HG03342 (cell line): ENCODE measurements around the gene PRR11.
"Not testable (repeated sequence)": the region's sequence is repeated elsewhere in the genome, so short reads cannot be mapped to it uniquely, and the experiment has no call there.

Experiments used
- ATAC-seq: cut with Tn5 transposase; IDR thresholded peaks from one replicate; pipeline ENCODE4 v1.9.1; 2021; ENCODE audit warnings: mild to moderate bottlenecking, moderate library complexity; ENCODE audit not compliant: unreplicated experiment

Gene PRR11

DNA sequence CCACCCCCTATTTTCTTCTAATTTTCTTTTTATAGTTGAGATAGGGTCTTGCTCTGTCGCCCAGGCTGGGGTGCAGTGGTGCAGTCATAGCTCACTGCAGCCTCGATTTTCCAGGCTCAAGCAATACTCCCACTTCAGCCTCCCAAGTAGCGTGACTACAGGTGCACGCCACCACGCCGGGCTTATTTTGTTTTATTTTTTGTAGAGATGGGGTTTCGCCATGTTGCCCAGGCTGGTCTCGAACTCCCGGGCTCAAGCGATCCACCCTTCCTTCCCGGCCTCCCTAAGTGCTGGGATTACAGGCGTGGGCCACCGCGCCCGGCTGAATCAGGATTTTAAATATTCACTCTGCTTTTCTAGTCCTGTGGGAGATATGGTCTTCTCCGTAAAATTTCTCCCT lies 63.8 kb downstream of the PRR11 start:
- no peak for ATAC-seq

DNA sequence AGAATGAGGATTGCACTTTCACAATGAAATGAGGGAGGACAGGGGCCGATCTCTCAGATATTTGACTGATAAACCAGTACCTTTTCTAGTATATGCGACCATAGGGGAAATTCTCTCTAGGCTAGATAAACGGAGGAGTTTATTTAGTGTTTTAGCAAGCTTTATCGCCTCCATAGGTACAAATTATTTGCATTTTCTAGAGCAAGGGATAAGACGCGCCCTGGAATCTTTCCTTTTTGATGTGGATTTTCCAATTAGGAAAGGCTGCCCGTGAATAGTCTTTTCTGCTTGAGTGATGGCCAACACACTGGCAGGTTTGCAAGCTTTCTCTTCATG lies 64.4 kb downstream of the PRR11 start:
- no peak for ATAC-seq

DNA sequence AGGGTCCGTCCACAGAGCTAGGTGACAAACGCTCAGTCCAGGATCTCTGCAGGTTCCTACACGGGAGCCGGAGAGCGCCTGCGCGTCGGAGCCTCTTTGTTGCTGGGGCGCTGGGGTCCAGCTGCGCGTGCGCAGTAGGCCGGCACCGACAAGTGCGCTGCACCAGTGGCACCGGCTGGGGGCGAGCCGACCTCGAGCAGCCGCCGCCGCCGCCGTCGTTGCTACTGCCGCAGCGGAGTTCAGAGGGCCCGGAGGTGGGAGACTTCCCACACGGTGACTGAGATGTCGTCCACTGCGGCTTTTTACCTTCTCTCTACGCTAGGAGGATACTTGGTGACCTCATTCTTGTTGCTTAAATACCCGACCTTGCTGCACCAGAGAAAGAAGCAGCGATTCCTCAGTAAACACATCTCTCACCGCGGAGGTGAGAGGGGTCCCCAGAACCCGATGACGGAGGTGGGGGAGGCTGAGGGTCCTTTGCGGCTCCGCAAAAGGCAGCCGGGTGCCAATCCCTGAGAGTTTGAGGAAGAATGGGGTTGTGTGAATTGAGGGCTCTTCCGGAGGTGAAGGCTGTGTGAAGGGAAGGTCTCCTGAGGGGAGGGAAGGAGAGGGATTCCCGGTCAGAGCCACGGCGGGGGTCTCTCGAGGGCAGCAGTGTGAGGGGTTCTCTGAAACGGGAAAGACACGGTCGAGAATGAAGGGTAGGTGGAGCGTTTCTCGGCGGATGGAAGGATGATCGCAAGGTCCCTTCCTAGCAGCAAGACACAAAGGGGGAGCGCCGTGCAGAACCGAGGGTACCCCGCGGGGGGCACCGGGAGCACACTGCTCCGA lies 65.0 kb downstream of the PRR11 start, which contains the start of gene GDPD1:
GDPD1 (plus strand) TSS at position 184 of the 831 bp plus-strand sequence; CDS start at position 283, 99 bp downstream.
- ATAC-seq, result peak; percentile 91

DNA sequence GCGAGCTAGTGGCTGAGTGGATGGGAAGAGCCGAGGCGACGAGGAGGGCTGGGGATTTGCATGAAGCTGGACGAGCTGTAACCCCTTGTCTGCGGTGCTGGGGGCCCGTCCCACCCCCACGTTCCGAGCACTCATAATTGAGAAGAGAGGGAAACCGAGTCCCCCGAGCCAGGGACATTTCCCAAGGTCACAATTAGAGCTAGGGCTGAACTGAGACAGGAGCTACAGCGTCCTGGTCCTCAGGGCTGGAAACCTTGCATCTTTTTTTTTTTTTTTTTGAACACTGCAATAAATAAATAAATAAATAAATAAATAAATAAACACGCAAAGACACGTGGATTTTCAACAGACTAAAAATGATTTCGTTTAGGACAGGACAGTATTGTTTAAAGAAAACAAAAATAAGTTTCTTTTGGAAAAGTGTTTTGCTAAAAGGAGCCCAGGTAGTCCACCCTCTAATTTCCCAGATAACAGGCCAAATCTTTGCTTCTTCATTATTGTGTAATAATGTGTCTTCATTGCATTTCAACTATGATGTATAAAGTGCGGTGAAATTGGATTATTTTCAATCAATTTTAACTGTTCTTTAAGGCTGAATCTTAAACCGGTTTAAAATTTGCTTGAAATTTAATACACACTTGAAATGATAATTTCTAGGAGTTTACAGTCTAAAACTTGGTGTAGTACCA lies 65.8 kb downstream of the PRR11 start:
- no peak for ATAC-seq

DNA sequence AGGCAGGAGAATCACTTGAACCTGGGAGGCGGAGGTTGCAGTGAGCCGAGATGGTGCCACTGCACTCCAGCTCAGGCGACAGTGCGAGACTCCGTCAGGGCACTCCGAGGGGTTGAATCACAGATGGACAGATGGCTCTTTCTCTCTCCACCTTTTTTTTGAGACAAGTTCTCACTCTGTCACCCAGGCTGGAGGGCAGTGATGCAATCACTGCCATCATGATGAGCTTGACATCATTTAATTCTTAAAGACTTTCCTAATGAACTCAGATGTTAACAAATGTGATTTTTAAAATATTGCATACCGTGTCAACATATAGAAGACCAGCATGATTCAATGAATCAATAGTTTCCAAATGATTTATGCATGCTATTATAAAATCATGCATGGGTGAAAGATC lies 68.3 kb downstream of the PRR11 start:
- no peak for ATAC-seq

DNA sequence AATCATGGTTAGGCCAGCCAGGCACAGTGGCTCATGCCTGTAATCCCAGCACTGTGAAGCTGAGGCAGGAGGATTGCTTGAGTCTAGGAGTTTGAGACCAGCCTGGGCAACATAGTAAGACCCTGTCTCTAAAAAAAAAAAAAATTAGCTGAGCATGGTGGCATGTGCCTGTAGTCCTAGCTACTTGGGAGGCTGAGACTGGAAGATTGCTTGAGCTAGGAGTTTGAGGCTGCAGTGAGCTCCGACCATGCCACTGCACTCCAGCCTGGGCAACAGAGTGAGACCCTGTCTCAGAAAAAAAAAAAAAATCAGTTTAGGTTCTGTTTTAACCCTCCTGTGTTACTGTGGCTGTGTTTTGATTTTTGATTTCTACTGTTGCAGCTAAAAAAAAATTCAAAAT lies 73.0 kb downstream of the PRR11 start:
- ATAC-seq, result not testable (repeated sequence)

DNA sequence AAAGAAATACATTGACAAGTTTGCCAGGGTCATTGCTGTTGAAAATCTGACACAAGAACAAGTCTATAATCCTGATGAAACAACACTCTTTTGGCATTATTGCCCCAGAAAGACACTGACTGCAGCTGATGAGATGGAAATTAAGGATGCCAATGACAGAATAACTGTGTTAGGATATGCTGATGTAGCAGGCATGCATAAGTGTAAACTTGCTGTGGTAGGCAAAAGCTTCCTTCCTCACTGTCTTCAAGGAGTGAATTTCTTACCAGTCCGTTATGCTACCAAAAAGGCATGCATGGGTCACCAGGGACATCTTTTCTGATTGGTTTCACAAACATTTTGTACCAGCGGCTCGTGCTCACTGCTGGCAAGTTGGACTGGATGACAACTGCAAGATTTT lies 75.2 kb downstream of the PRR11 start:
- ATAC-seq, result no peak

DNA sequence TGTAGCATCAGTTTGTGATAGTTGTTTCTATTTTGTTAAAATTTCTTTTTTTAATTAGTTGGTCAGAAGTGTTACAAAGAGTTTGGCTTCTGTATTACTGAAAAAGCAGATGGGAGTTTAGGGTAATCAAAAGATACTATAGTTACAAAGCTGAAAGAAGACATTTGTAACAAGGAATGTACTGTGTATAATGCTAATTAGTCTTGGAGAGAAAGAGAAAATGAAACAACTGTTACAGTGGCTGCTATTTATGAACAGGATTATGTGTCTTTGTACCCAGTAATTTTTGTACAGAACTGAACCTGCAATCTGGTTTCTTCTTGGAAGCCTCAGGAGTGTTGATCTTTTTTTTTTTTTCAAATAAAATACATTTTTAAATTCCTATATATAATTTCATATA lies 79.1 kb downstream of the PRR11 start:
- ATAC-seq, result no peak

DNA sequence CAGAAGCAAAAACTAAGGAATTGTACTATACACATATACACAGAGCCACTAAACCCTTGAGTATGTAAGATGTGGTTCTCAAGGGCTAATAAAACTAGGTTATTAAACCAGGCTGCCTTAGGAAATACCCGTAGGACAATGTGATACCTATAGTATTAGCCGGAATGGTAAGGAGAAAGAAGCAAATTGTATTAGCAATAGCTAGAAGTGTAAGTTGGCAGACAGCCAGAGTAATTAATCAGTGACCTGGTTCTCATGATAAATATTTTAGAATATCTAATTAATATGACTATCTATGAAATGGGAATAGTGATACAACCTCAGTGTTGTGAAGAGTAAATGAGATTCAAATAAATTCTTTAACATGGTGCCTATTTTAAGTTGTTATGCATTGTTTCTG lies 83.4 kb downstream of the PRR11 start:
- no peak for ATAC-seq

DNA sequence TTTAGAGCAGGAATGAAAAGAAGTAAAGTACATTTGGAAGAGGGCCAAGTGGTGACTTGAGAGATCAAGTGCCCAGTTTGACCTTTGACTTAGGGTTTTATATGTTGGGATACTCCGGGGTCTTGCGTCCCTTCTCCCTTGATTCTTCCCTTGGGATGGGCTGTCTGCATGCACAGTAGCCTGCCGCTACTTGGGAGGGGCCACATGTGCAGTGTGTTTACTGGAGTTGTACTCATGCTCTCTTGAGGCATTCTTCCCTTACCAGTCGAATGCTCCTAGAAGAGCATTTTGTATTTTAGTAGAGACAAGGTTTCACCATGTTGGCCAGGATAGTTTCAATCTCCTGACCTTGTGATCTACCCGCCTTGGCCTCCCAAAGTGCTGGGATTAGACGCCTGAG lies 88.5 kb downstream of the PRR11 start:
- ATAC-seq, result no peak
